ENCODE results near the gene NRIP1. TPM values are rescaled to one million over a fixed set of nuclear protein-coding genes. Genes with fewer than 3 reads are reported as not detected.

Gene NRIP1
- total and polyA plus RNA-seq, 2 of the 8 experiments (the other 6 are each of a cell fraction or from before 2014, with no cell fraction given) = 1.5 to 9.3 TPM

DNA sequence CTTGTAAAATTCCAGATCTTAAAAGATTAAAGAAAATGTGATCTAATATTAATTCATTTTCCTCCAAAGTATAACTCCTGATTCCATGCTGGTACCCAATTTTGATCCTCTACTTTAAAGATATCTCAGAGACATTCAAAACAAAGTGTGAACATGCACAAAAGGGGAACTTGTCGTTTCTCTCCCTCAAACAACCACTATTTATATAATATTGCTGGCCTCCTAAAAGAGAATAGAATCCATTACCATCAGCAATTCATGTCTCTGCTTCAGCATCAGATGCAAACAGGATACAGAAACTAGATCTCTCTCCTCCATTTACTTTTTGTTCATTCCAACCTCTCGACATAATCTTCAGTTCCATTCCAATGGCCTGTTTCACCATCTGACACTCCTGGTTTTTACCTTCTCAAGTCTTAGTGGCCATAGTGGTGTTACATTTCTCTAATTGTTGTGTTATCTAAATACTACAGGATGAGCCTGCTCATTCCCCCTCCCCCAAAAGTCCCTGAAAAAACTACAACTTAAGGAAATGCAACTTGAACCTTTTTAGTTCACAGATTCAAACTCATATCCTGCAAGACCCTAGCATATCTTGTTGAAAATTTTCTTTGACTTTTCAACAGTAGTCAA lies 4.1 kb downstream of the NRIP1 start:
- Histone ChIP-seq H3K4me3 (ENCODE audit: extremely low read depth in 1 of 4, insufficient read depth in 2 of 4, low read depth in 3 of 4, low read length in 4 of 4) (no peak overlapping the region), H3K23ac (ENCODE audit: insufficient read length) (no peak overlapping the region), H4K8ac (ENCODE audit: extremely low read depth, insufficient read depth, low read length) (no peak overlapping the region), H4K5ac (ENCODE audit: insufficient read length, low read depth, low read length) (no peak overlapping the region), H3K79me2 (ENCODE audit: control insufficient read depth in 1 of 2, insufficient read depth in 2 of 2, low read length in 2 of 2) (peaks cover 0 to 82% of the 10 kb centered on the region in 2 experiments; a peak in 3 of 4 replicates), H3K9ac (replicated peaks in 1 of 4; ENCODE audit: extremely low read depth in 1 of 4, low read depth in 3 of 4, low read length in 3 of 4) (0 out of 7 replicates have a peak overlapping the region, but pooled peaks of 1 of the 4 experiments have one; percentile 13), H2BK15ac (ENCODE audit: low read length) (no peak overlapping the region), H3K4me2 (ENCODE audit: insufficient read depth in 1 of 2, low read depth in 2 of 2, low read length in 2 of 2) (0 out of 4 replicates have a peak overlapping the region, but pooled peaks of 1 of the 2 experiments have one; percentile 11), H3K23me2 (ENCODE audit: low read depth, low read length) (peaks cover 7% of the 10 kb centered on the region), H3K36me3 (ENCODE audit: control insufficient read depth in 2 of 4, insufficient read depth in 4 of 4, low read length in 3 of 4) (no peaks in the 10 kb centered on the region), H2AK5ac (ENCODE audit: low read depth, low read length) (no peak overlapping the region; the same call in 1 of the 2 replicates), H2BK5ac (ENCODE audit: low read depth, low read length) (no peak overlapping the region), H4K91ac (replicated peaks; ENCODE audit: insufficient read length, low read length) (no peak overlapping the region), H3K4me1 (replicated peaks in 1 of 4; ENCODE audit: control insufficient read depth in 3 of 4, insufficient read depth in 4 of 4, low read length in 3 of 4) (peaks cover 2 to 10% (median 4%) of the 10 kb centered on the region in 4 experiments; a peak in 6 of 7 replicates), H3K56ac (replicated peaks; ENCODE audit: insufficient read length, low read depth, low read length) (no peak overlapping the region), H2BK120ac (replicated peaks; ENCODE audit: low read depth, low read length) (no peak overlapping the region), H3K18ac (ENCODE audit: extremely low read depth, low read length) (no peak overlapping the region), H4K20me1 (replicated peaks in 1 of 2; ENCODE audit: control insufficient read depth in 1 of 2, insufficient read depth in 2 of 2, low read length in 2 of 2) (no peaks in the 10 kb centered on the region), H3K27ac (ENCODE audit: low read depth, low read length) (no peak overlapping the region), H2BK12ac (ENCODE audit: low read depth, low read length) (no peak overlapping the region), H2AFZ (ENCODE audit: low read length) (no peak overlapping the region), H2BK20ac (ENCODE audit: low read length) (no peak overlapping the region), H3K27me3 (replicated peaks in 1 of 4; ENCODE audit: control insufficient read depth in 3 of 4, extremely low read depth in 1 of 4, insufficient read depth in 3 of 4, low read length in 3 of 4) (peaks cover 0 to 4% (median 0%) of the 10 kb centered on the region in 4 experiments; a peak in 2 of 7 replicates), H3K14ac (ENCODE audit: insufficient read length) (no peak overlapping the region), H3K79me1 (ENCODE audit: low read depth, low read length) (no peaks in the 10 kb centered on the region), H3K9me3 (ENCODE audit: insufficient read depth in 2 of 2, low read depth in 1 of 2, low read length in 1 of 2) (no peaks in the 10 kb centered on the region), H3K4ac (replicated peaks; ENCODE audit: insufficient read length, low read depth, low read length) (no peak overlapping the region)
- ChIA-PET CTCF (ENCODE audit: partially characterized antibody) (no interaction called here), POLR2A (ENCODE audit: partially characterized antibody) (no interaction called here)
- DNase-seq (ENCODE audit: low read depth in 1 of 2, low spot score in 2 of 2) (no peak), FAIRE-seq (no peak)
- WGBS, 2 experiments (ENCODE audit: extremely low coverage in 1 of 2, insufficient coverage in 1 of 2, insufficient read length in 1 of 2, insufficient replicate concordance in 2 of 2, low coverage in 1 of 2, low lambda C conversion rate in 2 of 2, missing lambda C conversion rate in 1 of 2) = 87% methylated on average over 2 of the region's 2 CpGs; no CpG with 5 or more reads in 1 of the 2 experiments
- TF ChIP-seq CBX8 (IDR thresholded peaks at IDR 0.05; ENCODE audit: borderline replicate concordance, low read depth, low read length) (no peak), EGR1 (IDR thresholded peaks at IDR 0.05; ENCODE audit: borderline replicate concordance, low read depth, low read length) (no peak), HDAC2 (IDR thresholded peaks at IDR 0.05; ENCODE audit: borderline replicate concordance in 1 of 2, low read depth in 2 of 2, low read length in 2 of 2) (no peak), JUN (IDR thresholded peaks at IDR 0.05; ENCODE audit: low read depth, low read length) (no peak), SIX5 (IDR thresholded peaks at IDR 0.05; ENCODE audit: low read depth, low read length) (no peak), SIN3A (conservative IDR thresholded peaks at IDR 0.05 in 1 of 2, IDR thresholded peaks at IDR 0.05 in 1 of 2; ENCODE audit: low read depth in 1 of 2, low read length in 2 of 2) (no peak), CHD1 (IDR thresholded peaks at IDR 0.05; ENCODE audit: low read depth, low read length) (no peak), CREB1 (IDR thresholded peaks at IDR 0.05) (no peak), SP2 (IDR thresholded peaks at IDR 0.05; ENCODE audit: low read length) (no peak), TEAD4 (IDR thresholded peaks at IDR 0.05; ENCODE audit: low read depth, low read length) (no peak), ZNF274 (IDR thresholded peaks at IDR 0.05; ENCODE audit: borderline replicate concordance, extremely low read depth, low read length) (no peak), TCF12 (IDR thresholded peaks at IDR 0.05; ENCODE audit: low read depth, low read length) (no peak)
- TF ChIP-seq, protein P1, sequence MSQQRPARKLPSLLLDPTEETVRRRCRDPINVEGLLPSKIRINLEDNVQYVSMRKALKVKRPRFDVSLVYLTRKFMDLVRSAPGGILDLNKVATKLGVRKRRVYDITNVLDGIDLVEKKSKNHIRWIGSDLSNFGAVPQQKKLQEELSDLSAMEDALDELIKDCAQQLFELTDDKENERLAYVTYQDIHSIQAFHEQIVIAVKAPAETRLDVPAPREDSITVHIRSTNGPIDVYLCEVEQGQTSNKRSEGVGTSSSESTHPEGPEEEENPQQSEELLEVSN (IDR thresholded peaks at IDR 0.05) = no peak
